Fibroblast of skin of right biceps (primary cell): Measurements from ENCODE around the gene AMZ1.

Experiments
- DNase-seq: peaks from one replicate; pipeline ENCODE4 v3.0.0-alpha.2; 2013

The AMZ1 gene, protein sequence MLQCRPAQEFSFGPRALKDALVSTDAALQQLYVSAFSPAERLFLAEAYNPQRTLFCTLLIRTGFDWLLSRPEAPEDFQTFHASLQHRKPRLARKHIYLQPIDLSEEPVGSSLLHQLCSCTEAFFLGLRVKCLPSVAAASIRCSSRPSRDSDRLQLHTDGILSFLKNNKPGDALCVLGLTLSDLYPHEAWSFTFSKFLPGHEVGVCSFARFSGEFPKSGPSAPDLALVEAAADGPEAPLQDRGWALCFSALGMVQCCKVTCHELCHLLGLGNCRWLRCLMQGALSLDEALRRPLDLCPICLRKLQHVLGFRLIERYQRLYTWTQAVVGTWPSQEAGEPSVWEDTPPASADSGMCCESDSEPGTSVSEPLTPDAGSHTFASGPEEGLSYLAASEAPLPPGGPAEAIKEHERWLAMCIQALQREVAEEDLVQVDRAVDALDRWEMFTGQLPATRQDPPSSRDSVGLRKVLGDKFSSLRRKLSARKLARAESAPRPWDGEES

GRCh38 chr7:2687881-2688318 lies at the start of gene AMZ1:
AMZ1 (plus strand) TSS chr7:2688202; CDS start chr7:2700452, 12,250 bp downstream.
- no peak for DNase-seq

- peak; percentile 92 for DNase-seq
Observed at GRCh38 chr7:2638224-2638991, 49.6 kb upstream of the AMZ1 start.

- no peak for DNase-seq
Observed at GRCh38 chr7:2639181-2639681, 48.8 kb upstream of the AMZ1 start.

DNA sequence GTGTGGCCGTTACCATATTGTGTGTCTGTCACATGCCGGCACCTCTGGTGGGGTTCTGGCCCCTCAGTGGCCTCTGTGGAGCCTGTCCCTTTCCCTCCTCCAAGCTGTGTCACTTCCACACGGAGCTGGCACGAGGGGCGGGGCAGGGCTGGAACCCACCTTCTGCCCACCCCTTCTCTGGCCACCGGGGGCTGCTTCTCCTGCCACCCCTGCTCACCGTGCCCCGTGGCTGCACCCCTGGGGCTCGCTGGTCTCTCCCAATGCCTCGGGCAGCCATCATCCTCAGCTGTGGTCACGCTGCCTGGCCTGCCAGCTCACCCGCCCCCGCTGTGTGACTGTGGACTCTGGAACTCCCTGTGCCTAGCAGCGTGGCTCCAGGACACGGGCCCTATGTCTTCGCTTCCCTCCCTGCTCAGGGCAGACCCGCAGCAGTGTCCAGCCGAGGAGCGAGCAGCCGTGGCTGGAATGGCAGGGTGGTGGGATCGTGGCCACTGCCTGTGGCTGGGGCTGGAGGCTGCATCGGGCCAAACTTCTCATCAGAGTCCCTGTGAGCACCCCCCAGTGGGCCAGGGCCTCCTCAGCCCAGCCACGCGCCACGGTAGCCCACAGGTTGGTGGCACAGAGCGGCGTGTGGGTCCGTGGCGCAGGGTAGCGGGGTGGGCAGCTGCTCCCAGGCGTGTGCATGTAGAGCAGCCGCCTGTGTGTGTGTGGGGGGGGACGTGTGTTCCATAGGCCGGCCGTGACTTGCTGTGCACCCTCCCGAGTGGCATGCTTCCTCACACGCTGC lies 48.1 kb upstream of the AMZ1 start:
- no peak for DNase-seq

- no peak for DNase-seq
Observed at GRCh38 chr7:2640482-2640830, 47.5 kb upstream of the AMZ1 start.

GRCh38 chr7:2640846-2641316 lies 47.1 kb upstream of the AMZ1 start:
- DNase-seq: no peak

DNA sequence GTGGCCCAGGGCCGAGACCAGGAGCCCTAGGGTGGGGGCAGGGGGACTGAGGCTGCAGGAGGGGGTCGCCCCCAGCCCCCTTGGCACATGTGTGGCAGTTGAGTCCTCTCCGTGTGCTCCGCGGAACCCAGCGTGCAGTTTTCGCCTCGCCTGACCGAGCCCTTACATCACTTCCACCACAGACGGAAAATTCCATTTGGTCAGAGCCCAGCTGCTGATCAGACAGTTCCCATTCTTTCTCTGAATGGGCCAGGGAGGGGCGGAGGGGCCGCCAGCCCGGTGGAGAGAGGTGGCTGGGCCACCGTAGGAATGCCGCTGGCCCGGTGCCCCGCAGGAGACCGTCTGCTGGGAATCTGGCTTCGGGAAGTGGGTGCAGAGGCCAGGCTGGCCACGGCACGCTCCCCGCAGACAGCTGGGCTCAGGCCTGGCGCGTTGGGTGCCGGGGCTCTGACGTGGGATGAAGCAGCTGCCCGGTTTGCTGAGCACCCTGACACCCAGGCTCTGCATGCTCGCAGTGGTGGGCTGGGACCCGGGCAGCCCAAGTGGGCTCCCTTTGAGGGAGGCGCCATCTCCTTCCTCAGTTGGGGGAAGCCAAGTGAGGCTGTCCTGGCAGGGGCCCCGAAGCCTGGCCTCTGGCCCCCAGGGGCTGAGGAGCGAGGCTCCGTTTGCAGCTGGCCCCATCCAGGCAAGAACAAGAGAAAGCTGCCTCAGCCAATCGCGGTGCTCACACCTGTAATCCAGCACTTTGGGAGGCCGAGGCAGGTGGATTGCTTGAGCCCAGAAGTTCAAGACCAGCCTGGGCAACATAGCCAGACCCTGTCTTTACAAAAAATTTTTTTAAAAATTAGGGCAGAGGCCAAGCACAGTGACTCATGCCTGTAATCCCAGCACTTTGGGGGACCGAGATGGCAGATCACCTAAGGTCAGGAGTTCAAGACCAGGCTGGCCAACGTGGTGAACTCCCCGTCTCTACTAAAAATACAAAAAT lies 46.3 kb upstream of the AMZ1 start:
- DNase-seq: peak; percentile 94

DNA sequence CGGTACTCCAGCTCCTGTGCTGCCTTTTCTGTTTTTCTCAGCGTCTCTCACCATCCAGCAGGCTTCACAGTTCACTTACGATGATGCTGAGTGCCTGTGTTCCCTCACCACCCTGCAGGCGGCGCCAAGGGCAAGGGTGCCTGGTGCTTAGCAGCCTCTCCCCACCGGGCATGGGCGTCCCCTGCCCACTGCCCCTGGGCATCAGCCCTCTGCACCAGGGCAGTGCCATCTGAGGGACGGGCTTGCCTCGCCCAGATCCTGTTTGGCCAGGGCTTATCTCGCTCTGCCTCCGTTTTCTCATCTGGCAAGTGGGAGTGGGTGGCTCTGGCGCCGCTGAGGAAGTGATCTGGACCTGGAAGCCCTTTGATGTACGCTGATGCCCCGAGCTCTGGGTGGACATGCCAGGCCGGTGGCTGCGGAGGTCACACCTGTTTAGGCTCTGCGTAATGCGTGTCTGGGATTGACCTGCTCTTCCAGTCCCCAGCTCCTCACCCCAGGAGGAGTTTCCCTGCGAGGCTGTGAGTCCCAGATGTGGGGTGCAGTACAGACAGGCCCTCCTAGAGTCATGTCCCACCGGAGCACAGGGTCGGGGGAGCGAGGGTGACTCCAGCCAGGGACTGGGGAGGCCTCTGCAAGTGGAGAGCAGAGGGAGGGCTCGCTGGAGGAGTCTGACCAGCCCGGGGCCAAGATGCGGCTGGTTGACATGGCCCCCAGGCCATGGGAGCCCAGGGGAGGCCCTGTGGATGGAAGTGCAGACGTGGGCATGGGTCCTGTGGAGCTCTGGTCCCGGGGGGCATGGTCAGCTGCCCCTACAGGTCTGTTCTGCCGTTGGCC lies 44.4 kb upstream of the AMZ1 start:
- DNase-seq: no peak

DNA sequence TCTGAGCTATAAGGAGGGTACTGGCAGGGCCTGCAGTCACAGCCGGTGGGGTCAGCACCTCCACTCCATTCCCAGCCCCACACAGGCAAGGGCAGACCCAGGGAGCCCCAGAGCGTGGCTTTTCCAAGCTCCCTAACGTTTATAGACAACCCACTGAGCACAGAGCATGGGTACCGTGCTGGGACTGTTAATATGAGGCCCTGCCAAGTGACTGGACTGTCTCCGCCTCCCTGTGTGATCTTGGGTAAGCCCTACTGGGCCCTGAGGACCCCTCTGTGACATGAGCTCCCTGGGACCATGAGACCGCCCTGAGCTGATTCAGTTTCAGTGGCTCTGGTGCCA lies 43.8 kb upstream of the AMZ1 start:
- no peak for DNase-seq

DNA sequence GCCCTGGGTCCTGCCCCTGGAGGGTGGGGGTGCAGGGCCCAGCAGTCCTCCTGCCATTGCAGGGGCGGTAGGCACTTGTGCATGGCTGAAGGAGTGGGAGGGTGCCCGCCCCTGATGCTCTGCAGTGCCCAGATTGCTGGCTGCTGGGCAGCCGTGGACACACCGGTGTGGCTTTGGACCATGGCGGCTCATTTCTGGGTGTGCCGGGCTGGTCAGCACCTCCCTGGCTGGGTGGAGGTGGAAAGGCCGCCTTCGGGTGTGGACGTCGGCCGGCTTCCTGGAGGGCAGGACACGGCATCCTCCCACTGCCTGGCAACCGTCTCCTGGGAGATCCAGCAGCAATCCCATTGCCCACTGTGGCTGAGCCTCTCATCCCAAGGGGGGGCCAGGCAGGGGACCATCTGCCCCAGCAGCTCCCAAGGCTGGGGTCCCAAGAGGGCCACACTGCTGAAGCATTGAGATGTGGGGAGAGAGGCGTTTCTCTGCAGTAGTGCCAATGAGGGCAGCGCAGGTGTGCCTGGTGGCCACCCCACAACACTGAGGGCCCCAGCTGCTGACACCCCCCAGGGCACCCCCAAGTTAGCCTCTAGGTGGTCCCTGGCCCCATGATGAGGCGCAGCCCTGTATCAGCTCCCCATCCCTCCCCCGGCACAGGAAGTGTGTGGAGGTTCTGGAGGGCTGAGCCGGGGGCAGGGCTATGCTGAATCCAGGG lies 43.3 kb upstream of the AMZ1 start:
- DNase-seq: no peak

- peak; percentile 74 for DNase-seq
Observed at GRCh38 chr7:2645274-2645868, 42.6 kb upstream of the AMZ1 start.

DNA sequence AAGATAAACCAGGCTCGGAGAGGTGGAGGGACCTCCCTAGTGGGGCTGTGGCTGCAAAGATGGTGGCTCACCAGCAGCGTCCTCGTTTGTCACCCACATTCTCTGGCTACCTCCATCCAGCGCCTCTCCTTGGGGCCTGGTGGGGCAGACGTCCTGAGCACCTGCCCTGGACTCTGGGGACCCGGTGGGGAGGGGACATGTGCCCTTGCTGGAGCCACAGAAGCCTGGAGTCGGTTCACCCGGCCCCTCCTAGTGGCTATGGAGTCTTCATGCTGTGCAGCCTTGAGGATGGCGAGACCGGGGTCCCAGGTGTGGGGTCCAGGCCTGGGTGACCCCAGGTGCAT lies 41.7 kb upstream of the AMZ1 start:
- no peak for DNase-seq

DNA sequence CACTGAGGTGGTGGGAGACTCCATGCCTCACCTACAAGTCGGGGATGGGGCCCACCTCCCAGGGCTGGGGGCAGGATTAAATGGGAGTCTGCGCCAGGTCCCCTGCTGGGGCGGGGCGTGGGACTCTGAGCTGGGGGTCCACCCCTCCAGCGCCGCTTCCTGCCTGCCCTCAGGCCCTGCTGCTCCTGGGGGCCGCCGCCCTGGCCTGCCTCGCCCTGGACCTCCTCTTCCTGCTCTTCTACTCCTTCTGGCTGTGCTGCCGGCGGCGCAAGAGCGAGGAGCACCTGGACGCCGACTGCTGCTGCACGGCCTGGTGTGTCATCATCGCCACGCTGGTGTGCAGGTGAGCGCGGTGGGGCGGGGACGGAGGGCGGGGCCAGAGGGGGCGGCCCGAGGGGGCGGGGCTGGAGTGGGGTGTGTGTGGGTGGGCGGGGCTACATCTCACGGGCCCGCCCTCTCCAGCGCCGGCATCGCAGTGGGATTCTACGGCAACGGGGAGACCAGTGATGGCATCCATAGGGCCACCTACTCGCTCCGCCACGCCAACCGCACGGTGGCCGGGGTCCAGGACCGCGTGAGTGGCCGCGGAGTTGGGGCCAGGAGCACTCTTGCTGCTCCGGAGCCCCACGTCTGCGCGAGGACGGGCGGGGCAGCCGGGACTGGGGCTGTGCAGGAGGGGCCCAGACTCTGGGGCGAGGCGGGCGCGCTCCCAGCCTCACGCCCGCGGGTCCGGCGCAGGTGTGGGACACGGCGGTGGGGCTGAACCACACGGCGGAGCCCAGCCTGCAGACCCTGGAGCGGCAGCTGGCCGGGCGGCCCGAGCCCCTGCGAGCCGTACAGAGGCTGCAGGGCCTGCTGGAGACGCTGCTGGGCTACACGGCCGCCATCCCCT lies 41.1 kb upstream of the AMZ1 start:
- DNase-seq: no peak

DNA sequence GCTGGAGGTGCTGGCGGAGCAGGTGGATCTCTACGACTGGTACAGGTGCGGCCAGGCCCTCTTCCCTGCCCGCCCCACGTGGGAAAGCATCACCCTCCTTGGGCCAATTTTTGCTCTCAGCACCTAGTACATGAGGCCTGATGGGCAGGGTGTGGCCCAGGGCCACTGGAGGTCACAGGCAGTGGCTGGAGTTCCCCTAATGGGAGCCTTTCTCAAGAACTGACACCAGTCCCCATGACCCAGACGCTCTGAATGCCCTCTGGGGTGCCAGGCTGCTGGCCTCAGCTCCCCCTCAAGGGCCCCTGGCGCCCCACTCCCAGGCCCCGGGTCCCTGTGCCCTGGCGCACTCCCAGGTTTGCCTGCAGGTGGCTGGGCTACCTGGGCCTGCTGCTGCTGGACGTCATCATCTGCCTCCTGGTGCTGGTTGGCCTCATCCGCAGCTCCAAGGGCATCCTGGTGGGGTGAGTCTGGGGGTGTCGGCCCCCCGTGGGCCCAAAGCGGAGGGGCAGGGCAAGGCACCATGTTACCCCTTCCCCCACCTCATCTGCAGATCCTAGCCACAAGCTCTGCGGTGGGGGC lies 40.3 kb upstream of the AMZ1 start:
- no peak for DNase-seq

DNA sequence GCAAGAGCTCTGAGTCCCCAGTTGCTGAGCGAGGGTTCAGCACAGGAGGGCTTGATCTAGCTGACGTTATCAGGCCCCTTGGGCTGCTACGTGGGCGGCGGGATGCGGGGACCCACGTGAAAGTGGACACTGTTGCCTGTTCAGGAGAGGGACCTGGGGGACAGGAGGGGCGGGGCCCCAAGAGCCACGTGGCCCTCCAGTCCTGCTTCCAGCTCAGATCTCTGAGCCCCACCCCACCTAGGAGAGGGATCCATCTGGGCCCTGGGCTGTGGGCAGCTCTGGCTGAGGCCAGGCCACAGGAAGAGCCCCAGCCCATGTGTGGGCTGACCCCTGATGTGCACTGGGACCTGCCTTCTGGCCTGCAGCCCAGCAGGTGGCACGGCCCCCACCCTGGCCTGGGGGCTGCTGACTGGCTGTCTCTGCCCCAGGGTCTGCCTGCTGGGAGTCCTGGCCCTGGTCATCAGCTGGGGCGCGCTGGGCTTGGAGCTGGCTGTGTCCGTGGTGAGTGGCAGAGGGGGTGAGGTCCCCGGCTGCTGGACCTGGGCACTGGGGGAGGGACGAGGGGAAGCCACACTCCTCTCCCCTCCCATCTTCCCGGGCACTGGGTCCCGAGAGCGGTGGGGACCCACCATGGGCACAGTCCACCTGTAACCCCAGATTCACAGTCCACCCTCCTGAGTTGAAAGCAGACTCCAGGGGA lies 38.7 kb upstream of the AMZ1 start:
- no peak for DNase-seq

DNA sequence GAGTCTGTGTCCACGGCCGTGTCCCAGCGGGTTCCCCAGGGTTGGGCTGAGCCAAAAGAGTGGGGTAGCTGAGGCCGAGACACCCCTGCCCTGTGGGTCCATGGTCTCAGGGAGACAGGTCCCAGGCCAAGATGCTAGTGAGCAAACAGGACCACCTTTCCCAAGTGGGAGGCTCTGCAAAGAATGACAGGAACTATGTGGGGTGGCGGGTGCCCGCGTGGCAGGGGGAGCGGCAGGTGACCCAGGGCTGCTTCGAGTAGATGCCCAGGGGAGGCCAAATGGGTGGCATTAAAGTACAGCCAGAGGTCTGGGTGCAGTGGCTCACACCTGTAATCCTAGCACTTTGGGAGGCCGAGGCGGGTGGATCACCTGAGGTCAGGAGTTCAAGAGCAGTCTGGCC lies 38.0 kb upstream of the AMZ1 start:
- DNase-seq: no peak

GRCh38 chr7:2650451-2650850 lies 37.6 kb upstream of the AMZ1 start:
- DNase-seq: no peak

DNA sequence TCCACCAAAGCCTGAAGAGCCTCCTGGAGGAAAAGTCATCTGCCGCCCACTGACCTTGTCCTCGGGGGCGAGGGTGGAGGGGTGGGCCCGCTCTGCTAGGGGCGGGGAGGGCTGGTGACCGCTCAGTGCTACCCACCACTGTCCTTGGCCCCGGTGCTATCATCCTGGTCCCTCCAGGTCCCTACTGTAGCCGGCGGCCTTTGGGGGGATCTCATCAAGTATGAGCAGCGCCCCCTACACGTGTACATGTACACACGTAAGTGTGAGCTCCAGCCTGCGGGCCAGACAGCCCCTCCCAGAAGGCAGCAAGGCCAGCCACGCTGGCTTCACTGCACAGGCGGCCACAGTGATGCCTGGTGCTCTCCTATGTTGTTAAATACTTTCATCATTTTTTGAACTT lies 36.7 kb upstream of the AMZ1 start:
- DNase-seq: no peak
